C4-2B (cell line): ENCODE measurements around the gene LPP.

Experiments used
- CTCF ChIP-seq: fragments of 450-650 bp; conservative IDR thresholded peaks from 2 replicates; pipeline ENCODE4 v1.5.1; 2017; ENCODE audit warnings: mild to moderate bottlenecking
- ZFX ChIP-seq: fragments of 450-650 bp; IDR thresholded peaks from 2 replicates; pipeline ENCODE4 v1.6.1; 2017

- TF ChIP-seq CTCF = no peak
- no peak for TF ChIP-seq ZFX
These were observed 107.1 kb downstream of the LPP start for GRCh38 chr3:188261011-188261410.
